Activated CD8-positive, alpha-beta T cell treated with anti-CD3 and anti-CD28 coated beads, Interleukin-2, amount 10 ng/mL, durations not matched to agents 7 days and 5 days (primary cell): ENCODE data around the gene MACROH2A2. TPM values are rescaled to one million over a fixed set of nuclear protein-coding genes. Genes with fewer than 3 reads are reported as not detected.
"Not testable (repeated sequence)": the region's sequence is repeated elsewhere in the genome, so short reads cannot be mapped to it uniquely, and the experiment has no call there.

Experiments used
- ATAC-seq: fragments of 150-1000 bp; cut with Tn5 transposase; one replicate; pipeline ENCODE4 v1.10.0; 2021; ENCODE audit warnings: moderate library complexity
- CTCF ChIA-PET: fragments of 350-600 bp; sonication (Branson Sonifier 250); formaldehyde crosslinking; loops from one replicate; lab custom pipeline; 2021; ENCODE audit warnings: antibody characterized with exemption; lab: Charles Lee
- POLR2A ChIA-PET: fragments of 350-600 bp; sonication (Branson Sonifier 250); formaldehyde crosslinking; loops from one replicate; lab custom pipeline; 2021; ENCODE audit warnings: antibody characterized with exemption; lab: Charles Lee
- DNase-seq: peaks from one replicate; pipeline ENCODE4 v3.0.0-alpha.2; 2020
- H3K27ac Mint-ChIP-seq: one replicate; pipeline ENCODE4 v1.8.0; 2021; ENCODE audit warnings: mild to moderate bottlenecking, mixed read lengths
- H3K27me3 Mint-ChIP-seq: one replicate; pipeline ENCODE4 v1.8.0; 2021; ENCODE audit warnings: low read depth, mixed read lengths
- H3K36me3 Mint-ChIP-seq: one replicate; pipeline ENCODE4 v1.8.0; 2021; ENCODE audit warnings: low read depth, mixed read lengths
- H3K4me1 Mint-ChIP-seq: one replicate; pipeline ENCODE4 v1.8.0; 2021; ENCODE audit warnings: low read depth, mixed read lengths
- H3K4me3 Mint-ChIP-seq: one replicate; pipeline ENCODE4 v1.8.0; 2021; ENCODE audit warnings: mild to moderate bottlenecking, mixed read lengths
- H3K9me3 Mint-ChIP-seq: one replicate; pipeline ENCODE4 v1.8.0; 2022; ENCODE audit warnings: mixed read lengths; ENCODE audit not compliant: insufficient read depth
- total RNA-seq, 2 experiments: library from RNA; stranded (reverse); gene quantifications; one replicate each; pipeline ENCODE4 v1.2.3, GENCODE V29; 2021

Gene MACROH2A2
- total RNA-seq, 2 experiments from 2014 or later: 6.2 to 7.4 TPM

DNA sequence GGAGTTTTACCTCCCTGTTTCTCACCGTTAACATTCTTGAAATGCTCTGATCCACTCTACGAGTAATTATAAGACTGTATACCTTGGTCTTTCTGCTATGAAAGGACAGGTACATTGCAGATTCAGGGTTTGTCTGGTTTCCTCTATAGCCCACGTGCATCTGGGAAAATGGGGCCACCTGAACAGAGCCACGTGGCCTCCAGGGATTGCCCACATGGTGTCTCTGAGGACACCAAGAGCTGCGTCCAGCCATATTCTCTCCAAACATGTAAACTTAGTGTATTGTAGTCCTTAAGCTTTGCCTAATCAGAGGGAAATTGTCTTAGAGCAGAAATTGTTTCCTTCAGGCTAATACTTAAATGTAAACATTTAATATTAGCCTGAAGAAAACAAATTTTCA, 16.7 kb downstream of the MACROH2A2 start:
- ChIA-PET CTCF (no interaction called here), POLR2A (no interaction called here)
- no peak overlapping the region for H3K4me3 Mint-ChIP-seq
- H3K4me1 Mint-ChIP-seq: no peaks in the 10 kb centered on the region
- H3K27ac Mint-ChIP-seq: no peak overlapping the region
- no peaks in the 10 kb centered on the region for H3K9me3 Mint-ChIP-seq
- DNase-seq (no peak), ATAC-seq (no peak)
- H3K27me3 Mint-ChIP-seq: peaks cover 7% of the 10 kb centered on the region
- no peaks in the 10 kb centered on the region for H3K36me3 Mint-ChIP-seq

DNA sequence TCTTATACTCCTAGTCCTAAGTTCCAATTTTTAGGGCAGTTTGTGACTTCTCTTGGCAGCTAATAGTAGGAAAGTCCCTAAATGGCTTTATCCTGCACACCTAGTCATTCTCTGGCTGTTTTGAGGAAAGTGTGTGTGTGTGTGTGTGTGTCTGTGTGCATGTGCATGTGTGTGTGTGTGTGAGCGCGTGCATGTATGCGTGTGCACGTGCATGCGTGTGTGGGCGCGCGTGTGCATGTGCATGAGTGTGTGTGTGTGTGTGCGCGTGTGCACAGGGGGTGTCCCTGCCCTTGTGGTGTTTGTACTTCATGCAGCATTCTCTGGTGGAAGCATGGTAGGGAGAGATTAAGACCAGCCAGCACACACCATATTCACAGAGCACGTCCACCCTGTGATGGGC, 18.2 kb downstream of the MACROH2A2 start:
- Mint-ChIP-seq H3K27me3 (peaks cover 5% of the 10 kb centered on the region), H3K36me3 (no peaks in the 10 kb centered on the region), H3K4me1 (no peaks in the 10 kb centered on the region), H3K9me3 (no peaks in the 10 kb centered on the region), H3K4me3 (no peak overlapping the region), H3K27ac (no peak overlapping the region)
- ATAC-seq: no peak
- no peak for DNase-seq
- ChIA-PET CTCF (no interaction called here), POLR2A (no interaction called here)

DNA sequence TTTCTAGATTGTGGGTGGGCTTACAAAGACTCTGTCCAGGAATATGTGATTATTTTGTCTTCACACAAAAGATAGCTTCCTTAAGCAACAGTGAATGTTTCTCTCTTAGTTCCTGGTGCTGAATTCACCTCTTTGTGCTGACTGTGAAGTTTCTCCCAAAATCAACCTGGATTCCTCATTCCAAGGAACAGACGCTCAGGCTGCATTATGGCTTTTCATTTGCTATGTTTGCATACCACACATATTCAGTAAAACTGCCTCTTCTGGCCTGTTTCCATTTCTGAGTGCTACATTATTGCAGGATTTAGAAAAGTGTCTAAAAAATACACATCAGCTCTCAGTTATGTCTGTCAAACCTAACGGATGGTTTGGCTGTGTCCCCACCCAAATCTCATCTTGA, 21.5 kb downstream of the MACROH2A2 start:
- H3K9me3 Mint-ChIP-seq: no peaks in the 10 kb centered on the region
- ChIA-PET POLR2A (no interaction called here), CTCF (no interaction called here)
- peaks cover 8% of the 10 kb centered on the region for H3K27me3 Mint-ChIP-seq
- no peaks in the 10 kb centered on the region for H3K36me3 Mint-ChIP-seq
- H3K4me1 Mint-ChIP-seq: no peaks in the 10 kb centered on the region
- no peak overlapping the region for H3K27ac Mint-ChIP-seq
- ATAC-seq (no peak), DNase-seq (no peak)
- H3K4me3 Mint-ChIP-seq: no peak overlapping the region

DNA sequence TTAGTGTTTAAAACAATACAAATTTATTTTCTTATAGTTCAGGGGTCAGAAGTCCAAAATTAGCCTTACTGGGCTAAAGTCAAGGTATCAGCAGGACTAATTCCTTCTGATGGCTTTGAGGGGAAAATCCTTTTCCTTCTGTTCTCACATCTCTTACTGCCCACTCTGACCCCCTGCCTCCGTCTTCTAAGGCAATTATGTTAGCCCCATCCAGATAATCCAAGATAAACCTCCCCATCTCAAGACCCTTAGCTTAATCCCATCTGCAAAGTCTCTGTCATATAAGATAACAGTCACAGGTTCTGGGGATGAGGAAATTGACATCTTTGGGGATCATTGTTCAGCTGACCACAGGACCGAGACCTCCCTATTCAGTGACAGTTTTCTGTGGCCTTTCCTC, 22.3 kb downstream of the MACROH2A2 start:
- CTCF ChIA-PET: no interaction called here
- H3K4me1 Mint-ChIP-seq: no peaks in the 10 kb centered on the region
- no peaks in the 10 kb centered on the region for H3K36me3 Mint-ChIP-seq
- no peaks in the 10 kb centered on the region for H3K9me3 Mint-ChIP-seq
- no peak for ATAC-seq
- H3K27me3 Mint-ChIP-seq: peaks cover 8% of the 10 kb centered on the region
- no peak overlapping the region for H3K4me3 Mint-ChIP-seq
- POLR2A ChIA-PET: no interaction called here
- no peak overlapping the region for H3K27ac Mint-ChIP-seq
- no peak for DNase-seq

DNA sequence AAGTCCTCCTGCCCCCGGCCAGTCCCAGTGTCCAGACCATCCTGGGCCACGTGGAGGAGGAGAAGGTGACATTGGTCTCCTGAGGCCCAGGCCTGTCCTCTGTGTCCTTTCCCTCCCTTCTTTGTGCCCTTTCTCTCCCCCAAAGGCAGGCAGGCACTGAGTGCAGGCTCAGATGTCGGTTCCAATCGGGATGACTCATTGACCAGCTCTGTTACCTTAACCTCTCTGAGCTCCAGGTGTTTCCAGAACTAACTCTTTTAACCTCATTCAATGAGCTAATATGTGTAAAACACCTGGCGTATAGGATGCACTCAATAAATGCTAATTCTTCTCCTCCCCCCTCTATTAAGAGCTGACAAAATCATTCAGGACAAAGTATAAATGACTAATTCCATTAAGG, 25.7 kb downstream of the MACROH2A2 start:
- ChIA-PET CTCF (interaction anchor here (1.0 to 1.3 kb wide), 2 partner anchors 38 to 120 kb away, joined by 3 read pairs; no protein-coding TSS in a partner anchor), POLR2A (no interaction called here)
- no peak overlapping the region for H3K27ac Mint-ChIP-seq
- ATAC-seq (no peak), DNase-seq (no peak)
- H3K9me3 Mint-ChIP-seq: no peaks in the 10 kb centered on the region
- no peak overlapping the region for H3K4me3 Mint-ChIP-seq
- H3K27me3 Mint-ChIP-seq: peaks cover 6% of the 10 kb centered on the region
- no peaks in the 10 kb centered on the region for H3K36me3 Mint-ChIP-seq
- H3K4me1 Mint-ChIP-seq: no peaks in the 10 kb centered on the region

DNA sequence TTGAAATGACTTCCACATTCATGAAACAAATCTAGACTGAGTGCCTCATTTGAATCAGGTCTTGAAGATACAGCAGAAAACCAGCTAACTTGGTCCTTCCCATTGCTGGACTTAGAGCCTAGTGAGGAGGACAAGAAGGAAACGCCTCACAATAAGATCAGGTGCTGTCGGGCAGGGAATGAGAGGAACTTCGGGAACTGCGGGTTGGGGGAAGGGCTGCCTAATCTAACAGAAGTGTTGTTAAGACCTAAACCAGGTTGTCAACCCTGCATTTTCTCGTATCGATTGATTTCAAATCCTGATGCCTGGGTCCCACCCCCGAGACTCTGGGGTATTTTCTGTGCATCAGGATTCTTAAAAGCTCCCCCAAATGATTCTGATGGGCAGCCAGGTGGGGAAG, 26.3 kb downstream of the MACROH2A2 start:
- POLR2A ChIA-PET: no interaction called here
- ATAC-seq: no peak

DNA sequence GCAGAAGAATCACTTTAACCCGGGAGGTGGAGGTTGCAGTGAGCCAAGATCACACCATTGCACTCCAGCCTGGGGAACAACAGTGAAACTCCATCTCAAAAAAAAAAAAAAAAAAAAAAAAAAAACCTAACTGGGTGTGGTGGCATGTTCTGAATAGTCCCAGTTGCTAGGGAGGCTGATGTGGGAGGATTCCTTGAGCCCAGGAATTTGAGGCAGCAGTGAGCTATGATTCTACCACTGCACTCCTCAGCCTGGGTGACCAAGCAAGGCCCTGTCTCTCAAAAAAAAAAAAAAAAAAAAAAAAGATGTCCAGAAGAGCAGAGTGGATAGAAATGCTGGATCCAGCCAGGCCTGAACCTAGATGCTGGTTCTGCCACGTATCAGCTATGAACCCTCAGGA, 28.1 kb downstream of the MACROH2A2 start:
- H3K36me3 Mint-ChIP-seq, H3K4me3 Mint-ChIP-seq, H3K4me1 Mint-ChIP-seq, H3K9me3 Mint-ChIP-seq, H3K27me3 Mint-ChIP-seq, POLR2A ChIA-PET, H3K27ac Mint-ChIP-seq, ATAC-seq, DNase-seq: not testable (repeated sequence)
- CTCF ChIA-PET: interaction anchor here (1.1 to 2.1 kb wide), 2 partner anchors 35 to 66 kb away, joined by 3 to 7 read pairs; partner anchors contain the start of gene TYSND1

More for the DNA sequence above, 26.3 kb downstream of the MACROH2A2 start:
- no peak overlapping the region for H3K27ac Mint-ChIP-seq
- CTCF ChIA-PET: interaction anchor here (1.0 to 1.3 kb wide), 2 partner anchors 37 to 121 kb away, joined by 3 read pairs; no protein-coding TSS in a partner anchor
- H3K27me3 Mint-ChIP-seq: peaks cover 6% of the 10 kb centered on the region
- no peaks in the 10 kb centered on the region for H3K4me1 Mint-ChIP-seq
- H3K9me3 Mint-ChIP-seq: no peaks in the 10 kb centered on the region
- no peak overlapping the region for H3K4me3 Mint-ChIP-seq
- no peaks in the 10 kb centered on the region for H3K36me3 Mint-ChIP-seq
- DNase-seq: no peak

DNA sequence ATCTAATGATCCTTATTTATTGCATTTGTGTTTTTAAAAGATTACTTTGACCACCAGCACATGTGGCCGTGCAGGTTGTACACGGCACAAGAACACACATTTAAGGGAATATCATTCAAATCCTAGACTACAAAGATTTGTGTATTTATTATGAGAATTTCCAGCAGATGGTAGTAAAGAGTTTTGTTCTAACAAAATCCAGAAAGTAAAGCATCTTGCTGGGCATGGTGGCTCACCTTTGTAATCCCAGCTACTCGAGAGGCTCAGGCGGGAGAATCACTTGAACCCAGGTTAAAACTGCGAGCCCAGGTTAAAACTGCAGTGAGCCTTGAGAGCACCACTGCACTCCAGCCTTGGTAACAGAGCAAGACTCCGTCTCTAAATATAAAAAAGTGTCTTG, 31.5 kb downstream of the MACROH2A2 start:
- no peaks in the 10 kb centered on the region for H3K36me3 Mint-ChIP-seq
- DNase-seq (no peak), ATAC-seq (no peak)
- ChIA-PET CTCF (interaction anchor here (0.8 to 2.9 kb wide), 4 partner anchors 9 to 280 kb away, joined by 3 to 19 read pairs (median 9); partner anchors contain the start of gene TYSND1), POLR2A (no interaction called here)
- peaks cover 11% of the 10 kb centered on the region for H3K27me3 Mint-ChIP-seq
- H3K27ac Mint-ChIP-seq: no peak overlapping the region
- no peak overlapping the region for H3K4me3 Mint-ChIP-seq
- no peaks in the 10 kb centered on the region for H3K4me1 Mint-ChIP-seq
- no peaks in the 10 kb centered on the region for H3K9me3 Mint-ChIP-seq

DNA sequence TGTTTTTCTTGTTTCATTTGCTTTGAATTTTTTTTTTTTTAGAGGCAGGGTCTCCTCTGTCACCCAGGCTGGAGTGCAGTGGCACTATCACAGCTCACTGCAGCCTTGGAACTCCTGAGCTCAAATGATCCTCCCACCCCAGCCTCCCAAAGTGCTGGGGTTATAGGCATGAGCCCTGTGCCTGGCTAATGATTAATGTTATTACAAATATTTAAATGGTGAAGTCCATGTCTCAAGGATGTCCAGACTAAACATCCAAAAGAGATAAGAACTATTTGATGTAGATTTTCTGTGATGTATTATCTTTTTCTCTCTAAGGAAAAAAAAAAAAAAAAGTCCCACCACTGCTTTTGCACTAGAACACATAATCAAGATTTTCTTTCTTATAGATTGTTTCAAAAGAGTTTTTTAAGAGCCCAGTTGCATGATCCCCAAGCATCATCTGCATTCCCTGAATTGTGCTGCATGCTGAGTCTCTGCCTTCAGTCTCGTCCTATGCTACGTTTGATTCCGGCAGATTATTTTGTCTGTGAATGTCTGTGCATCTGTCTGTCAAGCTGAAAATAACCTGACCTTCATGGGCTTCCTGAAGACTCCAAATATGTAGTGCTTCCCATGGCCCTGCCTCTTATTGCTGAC, 33.4 kb downstream of the MACROH2A2 start:
- H3K27ac Mint-ChIP-seq: no peak overlapping the region
- no peak for ATAC-seq
- no peaks in the 10 kb centered on the region for H3K36me3 Mint-ChIP-seq
- H3K4me3 Mint-ChIP-seq: no peak overlapping the region
- H3K4me1 Mint-ChIP-seq: peaks cover 2% of the 10 kb centered on the region
- no peak for DNase-seq
- ChIA-PET CTCF (interaction anchor here (0.8 to 2.9 kb wide), 4 partner anchors 10 to 60 kb away, joined by 4 to 19 read pairs (median 8); partner anchors contain the start of gene TYSND1), POLR2A (no interaction called here)
- H3K9me3 Mint-ChIP-seq: no peaks in the 10 kb centered on the region
- H3K27me3 Mint-ChIP-seq: peaks cover 11% of the 10 kb centered on the region

DNA sequence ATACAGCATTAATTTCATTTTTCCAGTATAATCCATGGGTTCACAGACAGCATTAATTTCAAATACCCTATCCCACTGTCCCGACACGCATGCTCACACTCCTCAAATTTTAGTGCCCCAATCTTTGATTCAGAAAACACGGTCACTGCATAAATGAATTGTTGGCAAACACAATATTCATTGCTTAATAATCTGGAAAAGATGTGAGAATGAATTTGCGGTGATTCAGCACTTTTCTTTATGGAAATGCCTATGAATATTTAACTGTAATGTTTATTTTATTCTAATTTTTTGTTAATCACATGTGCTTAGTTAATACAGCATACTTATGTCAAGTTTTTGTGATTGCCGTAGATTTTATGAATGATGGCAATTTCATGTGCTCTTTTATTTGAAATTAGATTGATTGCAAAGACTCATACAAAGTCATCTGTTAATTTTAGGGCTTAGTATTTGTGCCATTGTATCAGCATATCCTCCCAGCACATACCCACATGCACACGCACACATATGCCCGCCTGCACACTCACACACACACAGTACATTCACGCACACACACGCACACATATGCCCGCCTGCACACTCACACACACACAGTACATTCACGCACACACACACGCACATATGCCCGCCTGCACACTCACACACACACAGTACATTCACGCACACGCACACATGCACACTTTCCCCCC, 35.1 kb downstream of the MACROH2A2 start:
- CTCF ChIA-PET: interaction anchor here (1.4 kb wide), 1 partner anchor 9 kb away, joined by 4 read pairs; no protein-coding TSS in a partner anchor
- DNase-seq (no peak), ATAC-seq (no peak)
- peaks cover 15% of the 10 kb centered on the region for H3K4me1 Mint-ChIP-seq
- POLR2A ChIA-PET: no interaction called here
- no peak overlapping the region for H3K4me3 Mint-ChIP-seq
- H3K9me3 Mint-ChIP-seq: no peaks in the 10 kb centered on the region
- H3K27me3 Mint-ChIP-seq: peaks cover 11% of the 10 kb centered on the region
- no peak overlapping the region for H3K27ac Mint-ChIP-seq
- no peaks in the 10 kb centered on the region for H3K36me3 Mint-ChIP-seq

DNA sequence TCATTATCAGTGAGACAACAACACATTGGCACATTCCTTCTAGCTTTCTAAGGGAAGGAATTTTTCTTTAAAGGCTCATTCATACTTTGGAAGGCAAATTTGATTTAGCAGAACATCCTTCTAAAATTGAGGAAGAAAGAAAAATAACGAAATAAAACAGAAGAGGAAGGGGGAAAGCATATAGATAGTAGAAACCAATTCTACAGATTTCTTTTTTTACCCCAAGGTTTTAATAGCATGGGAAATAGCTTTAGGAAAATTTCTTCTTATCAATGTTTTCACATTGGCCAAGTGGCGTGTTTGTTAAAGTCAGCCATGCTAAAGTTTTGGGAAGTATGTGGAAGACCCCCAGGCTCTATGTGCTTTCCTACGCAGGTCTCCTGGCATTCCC, 35.7 kb downstream of the MACROH2A2 start:
- Mint-ChIP-seq H3K36me3 (no peaks in the 10 kb centered on the region), H3K4me3 (no peak overlapping the region), H3K27ac (no peak overlapping the region), H3K27me3 (peaks cover 11% of the 10 kb centered on the region), H3K9me3 (no peaks in the 10 kb centered on the region), H3K4me1 (peaks cover 20% of the 10 kb centered on the region)
- ATAC-seq (no peak), DNase-seq (no peak)
- ChIA-PET POLR2A (no interaction called here), CTCF (no interaction called here)

DNA sequence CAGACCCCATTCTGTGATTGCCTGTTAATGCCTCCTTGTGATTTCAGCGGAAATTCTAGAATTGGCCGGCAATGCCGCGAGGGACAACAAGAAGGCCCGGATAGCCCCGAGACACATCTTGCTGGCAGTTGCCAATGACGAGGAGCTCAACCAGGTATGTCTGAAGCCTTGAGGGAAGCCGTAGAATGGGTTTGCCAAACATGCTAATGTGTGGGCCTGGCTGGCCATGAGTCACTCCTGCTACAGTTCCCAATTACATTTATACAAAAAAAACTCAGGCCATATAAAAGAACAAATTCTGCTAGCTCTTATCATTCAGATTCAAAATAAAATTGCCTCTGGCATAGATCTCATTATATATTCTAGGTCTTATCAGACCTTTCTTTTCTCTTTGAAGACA, 37.4 kb downstream of the MACROH2A2 start:
- POLR2A ChIA-PET: no interaction called here
- CTCF ChIA-PET: interaction anchor here (2.2 kb wide), 1 partner anchor 26 kb away, joined by 7 read pairs; no protein-coding TSS in a partner anchor
- no peak overlapping the region for H3K4me3 Mint-ChIP-seq
- H3K4me1 Mint-ChIP-seq: peaks cover 36% of the 10 kb centered on the region
- ATAC-seq (no peak), DNase-seq (no peak)
- H3K36me3 Mint-ChIP-seq: peaks cover 11% of the 10 kb centered on the region
- no peaks in the 10 kb centered on the region for H3K9me3 Mint-ChIP-seq
- H3K27me3 Mint-ChIP-seq: peaks cover 8% of the 10 kb centered on the region
- H3K27ac Mint-ChIP-seq: no peak overlapping the region
